ENCODE results near the gene TNC. TPM values are rescaled to one million over a fixed set of nuclear protein-coding genes. Genes with fewer than 3 reads are reported as not detected.

TNC gene
- total and polyA plus RNA-seq, 2 of the 4 experiments (the other 2 are of a cell fraction), result 192 to 253 TPM

DNA sequence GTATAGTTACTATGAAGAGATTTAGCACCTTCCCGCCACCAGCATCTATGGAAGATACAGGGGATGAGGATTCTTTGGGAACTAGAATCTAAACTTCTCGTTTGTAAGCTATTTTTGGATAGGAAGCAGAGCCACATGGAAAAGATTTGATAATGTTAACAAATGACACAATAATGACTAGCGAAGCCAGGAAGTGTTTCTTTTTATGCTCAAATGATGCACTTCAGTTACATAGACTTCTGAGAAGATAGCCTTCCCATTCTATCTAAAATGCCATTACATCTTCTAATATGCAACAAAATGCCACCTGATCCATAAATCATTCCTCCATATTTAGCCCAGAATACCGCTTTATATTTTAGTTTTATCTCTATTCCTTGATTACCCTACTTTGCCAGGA lies 17.0 kb upstream of the TNC start:
- H3K79me1 ChIP-seq (ENCODE audit: low read depth in 1 of 2, low read length in 2 of 2), result no peaks in the 10 kb centered on the region
- intact Hi-C loops (cut with micrococcal nuclease), result loop anchor here (1.0 kb wide), 1 partner anchor 8 kb away; no protein-coding TSS in a partner anchor
- peak overlapping the region; percentile 78 for H2BK5ac ChIP-seq (ENCODE audit: low read depth, low read length, poor library complexity, severe bottlenecking)
- peak overlapping the region; percentile 94 for H2BK20ac ChIP-seq (ENCODE audit: low read depth, low read length)
- ChIA-PET POLR2A (ENCODE audit: unreplicated experiment) (no interaction called here), CTCF (no interaction called here)
- peak overlapping the region; percentile 95 for H3K18ac ChIP-seq (ENCODE audit: low read depth, low read length)
- no TSS peak for BruUV-seq (replicated peaks)
- peak overlapping the region; percentile 82; the same call in 1 of the 2 replicates for H4K5ac ChIP-seq (ENCODE audit: low read depth, low read length)
- H3K9ac ChIP-seq (ENCODE audit: low read depth, low read length), result no peak overlapping the region
- H3K4me2 ChIP-seq (ENCODE audit: low read depth, low read length), result peak overlapping the region; percentile 11; the same call in 1 of the 2 replicates
- no peak overlapping the region for H2AK9ac ChIP-seq (replicated peaks; ENCODE audit: low read depth, low read length, poor library complexity)
- peak overlapping the region; percentile 94; the same call in 1 of the 2 replicates for H2BK120ac ChIP-seq (ENCODE audit: low read depth, low read length)
- peak overlapping the region; percentile 5; the same call in 1 of the 2 replicates for H3K56ac ChIP-seq (ENCODE audit: extremely low read depth, insufficient read depth, low read length)
- H3K27ac ChIP-seq (ENCODE audit: insufficient read depth, low read length), result peak overlapping the region; percentile 68
- 0 out of 2 replicates have a peak overlapping the region, but pooled peaks have one; percentile 49 for H4K91ac ChIP-seq (ENCODE audit: insufficient read depth, low read depth, low read length)
- DNase-seq (peak; percentile 88), ATAC-seq (ENCODE audit: low read depth) (peak; percentile 25; the same call in 1 of the 2 replicates)
- WGBS, 2 experiments (ENCODE audit: extremely low coverage in 2 of 2, insufficient read length in 1 of 2), result no CpG with 5 or more reads among the region's 4 CpGs
- dilution Hi-C loops (cut with HindIII; ENCODE audit: low sequenced_read_pairs, unreplicated experiment), result no loop called here
- H3K4me1 ChIP-seq (ENCODE audit: control insufficient read depth, insufficient read depth, low read length), result peaks cover 18% of the 10 kb centered on the region
- H3K36me3 ChIP-seq (ENCODE audit: control insufficient read depth, insufficient read depth, low read length), result no peaks in the 10 kb centered on the region
- peak overlapping the region; percentile 83; the same call in 1 of the 2 replicates for H3K23ac ChIP-seq (ENCODE audit: low read depth, low read length)
- H3K4me3 ChIP-seq (ENCODE audit: insufficient read depth, low read depth, low read length), result no peak overlapping the region
- TF ChIP-seq, protein P1, sequence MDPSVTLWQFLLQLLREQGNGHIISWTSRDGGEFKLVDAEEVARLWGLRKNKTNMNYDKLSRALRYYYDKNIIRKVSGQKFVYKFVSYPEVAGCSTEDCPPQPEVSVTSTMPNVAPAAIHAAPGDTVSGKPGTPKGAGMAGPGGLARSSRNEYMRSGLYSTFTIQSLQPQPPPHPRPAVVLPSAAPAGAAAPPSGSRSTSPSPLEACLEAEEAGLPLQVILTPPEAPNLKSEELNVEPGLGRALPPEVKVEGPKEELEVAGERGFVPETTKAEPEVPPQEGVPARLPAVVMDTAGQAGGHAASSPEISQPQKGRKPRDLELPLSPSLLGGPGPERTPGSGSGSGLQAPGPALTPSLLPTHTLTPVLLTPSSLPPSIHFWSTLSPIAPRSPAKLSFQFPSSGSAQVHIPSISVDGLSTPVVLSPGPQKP (IDR thresholded peaks at IDR 0.05; ENCODE audit: borderline replicate concordance, low read depth, low read length), result no peak
- peak; percentile 49; the same call in 1 of the 2 replicates for TF ChIP-seq CEBPB (IDR thresholded peaks at IDR 0.05; ENCODE audit: low read depth, low read length)
- peak overlapping the region; percentile 69; the same call in 2 of the 3 replicates for H2BK15ac ChIP-seq (ENCODE audit: low read depth, low read length)
- peaks cover 18% of the 10 kb centered on the region for H3K9me1 ChIP-seq (ENCODE audit: insufficient read depth, low read length)
- peak overlapping the region; percentile 98 for H2AK5ac ChIP-seq (ENCODE audit: low read depth, low read length)
- peak overlapping the region; percentile 92; the same call in 1 of the 2 replicates for H3K4ac ChIP-seq (ENCODE audit: low read depth, low read length)
- in situ Hi-C loops (cut with MboI; ENCODE audit: low sequenced_read_pairs), result no loop called here
- H3K9me3 ChIP-seq (ENCODE audit: control insufficient read depth, insufficient read depth, low read length), result no peaks in the 10 kb centered on the region
- H4K8ac ChIP-seq (ENCODE audit: low read depth in 2 of 2, low read length in 2 of 2), result peak overlapping the region; percentile 22 to 85; a peak in 2 of 4 replicates
- no peak overlapping the region for H2AFZ ChIP-seq (replicated peaks; ENCODE audit: low read length, poor library complexity)
- no peaks in the 10 kb centered on the region for H3K27me3 ChIP-seq (ENCODE audit: control insufficient read depth, insufficient read depth, low read length)
- peak overlapping the region; percentile 84 for H3K14ac ChIP-seq (replicated peaks; ENCODE audit: low read depth, low read length)
- no peaks in the 10 kb centered on the region for H4K20me1 ChIP-seq (ENCODE audit: insufficient read depth, low read length)

Measured in IMR-90 (cell line).